Esophagus muscularis mucosa (tissue), 3 donors: ENCODE results near the gene FAM240A.

ENCODE experiments used
- POLR2A ChIP-seq: fragments of 450-650 bp; IDR thresholded peaks from one replicate; pipeline ENCODE4 v1.6.1; 2017; ENCODE audit warnings: antibody characterized with exemption, moderate library complexity, mild to moderate bottlenecking, low read depth
- TF ChIP-seq, protein P1 (sequence below), 3 experiments: fragments of 200-600 bp in 2 of 3; fragments of 450-650 bp in 1 of 3; sonication (generic) in 2 of 3; IDR thresholded peaks; one replicate each; pipeline ENCODE4 v1.5.1; 2017 to 2019; ENCODE audit warnings: antibody characterized with exemption in 3 of 3, mild to moderate bottlenecking in 2 of 3, moderate library complexity in 1 of 3

DNA sequence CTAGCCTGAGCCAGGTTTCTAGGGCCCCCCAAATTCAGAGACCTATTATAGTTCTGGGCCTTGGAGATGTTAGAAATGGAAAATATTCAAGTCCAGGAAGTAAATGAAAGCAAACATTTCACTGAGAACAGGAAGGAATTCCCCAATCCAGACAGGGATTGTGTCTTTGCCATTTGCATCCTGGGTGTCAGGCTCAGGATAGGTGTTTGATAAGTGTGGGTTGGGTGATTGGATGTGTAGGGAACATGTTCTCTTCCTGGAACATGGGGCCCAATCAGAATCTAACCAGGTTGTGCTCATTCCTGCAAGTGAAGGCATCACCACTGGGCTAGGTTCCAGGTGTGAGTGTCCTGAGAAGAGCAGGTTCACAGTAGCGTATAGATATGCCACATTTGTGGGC is 31.6 kb upstream of the FAM240A start:
- TF ChIP-seq, protein P1, sequence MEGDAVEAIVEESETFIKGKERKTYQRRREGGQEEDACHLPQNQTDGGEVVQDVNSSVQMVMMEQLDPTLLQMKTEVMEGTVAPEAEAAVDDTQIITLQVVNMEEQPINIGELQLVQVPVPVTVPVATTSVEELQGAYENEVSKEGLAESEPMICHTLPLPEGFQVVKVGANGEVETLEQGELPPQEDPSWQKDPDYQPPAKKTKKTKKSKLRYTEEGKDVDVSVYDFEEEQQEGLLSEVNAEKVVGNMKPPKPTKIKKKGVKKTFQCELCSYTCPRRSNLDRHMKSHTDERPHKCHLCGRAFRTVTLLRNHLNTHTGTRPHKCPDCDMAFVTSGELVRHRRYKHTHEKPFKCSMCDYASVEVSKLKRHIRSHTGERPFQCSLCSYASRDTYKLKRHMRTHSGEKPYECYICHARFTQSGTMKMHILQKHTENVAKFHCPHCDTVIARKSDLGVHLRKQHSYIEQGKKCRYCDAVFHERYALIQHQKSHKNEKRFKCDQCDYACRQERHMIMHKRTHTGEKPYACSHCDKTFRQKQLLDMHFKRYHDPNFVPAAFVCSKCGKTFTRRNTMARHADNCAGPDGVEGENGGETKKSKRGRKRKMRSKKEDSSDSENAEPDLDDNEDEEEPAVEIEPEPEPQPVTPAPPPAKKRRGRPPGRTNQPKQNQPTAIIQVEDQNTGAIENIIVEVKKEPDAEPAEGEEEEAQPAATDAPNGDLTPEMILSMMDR (IDR thresholded peaks at IDR 0.05): no peak
- no peak for TF ChIP-seq POLR2A
